H1 (cell line): Measurements from ENCODE around the gene MYO5B. TPM values are rescaled to one million over a fixed set of nuclear protein-coding genes. Genes with fewer than 3 reads are reported as not detected.

Experiments
- CTCF ChIA-PET: fragments of 300-600 bp; sonication (Branson Sonifier 250); formaldehyde crosslinking; loops from one replicate; lab custom pipeline; 2021; ENCODE audit not compliant: partially characterized antibody; lab: Charles Lee
- POLR2A ChIA-PET: fragments of 300-600 bp; sonication (Branson Sonifier 250); formaldehyde crosslinking; loops from one replicate; lab custom pipeline; 2021; ENCODE audit warnings: inconsistent platforms; ENCODE audit not compliant: partially characterized antibody; lab: Charles Lee
- DNase-seq, 2 experiments: peaks; one replicate each; pipeline versions ENCODE4 v3.0.0 to v3.0.0-alpha.2; 2010 to 2022; ENCODE audit warnings: low spot score in 2 of 2, low read depth in 1 of 2, mixed read lengths in 1 of 2
- FAIRE-seq: peaks from 2 replicates; lab custom pipeline; 2011; peaks lifted over from hg19 to GRCh38; lab: Jason Lieb, UNC
- H2AFZ ChIP-seq: 2 replicates; pipeline ENCODE4 v1.8.1; 2012; ENCODE audit warnings: low read length, inconsistent platforms
- H2AK5ac ChIP-seq: 2 replicates; pipeline ENCODE4 v1.6.1; 2013; ENCODE audit warnings: low read depth, low read length
- H2BK120ac ChIP-seq: replicated peaks from 2 replicates; pipeline ENCODE3; 2013; ENCODE audit warnings: low read depth, low read length, inconsistent platforms
- H2BK12ac ChIP-seq: 2 replicates; pipeline ENCODE4 v1.6.1; 2013; ENCODE audit warnings: low read depth, low read length
- H2BK15ac ChIP-seq: 2 replicates; pipeline ENCODE4 v1.6.1; 2013; ENCODE audit warnings: low read length
- H2BK20ac ChIP-seq: 2 replicates; pipeline ENCODE4 v1.6.1; 2013; ENCODE audit warnings: low read length
- H2BK5ac ChIP-seq: 2 replicates; pipeline ENCODE4 v1.6.1; 2013; ENCODE audit warnings: low read depth, low read length
- H3K14ac ChIP-seq: 2 replicates; pipeline ENCODE4 v1.6.1; 2013; ENCODE audit warnings: inconsistent platforms; ENCODE audit not compliant: insufficient read length
- H3K18ac ChIP-seq: 2 replicates; pipeline ENCODE4 v1.6.1; 2013; ENCODE audit warnings: low read length; ENCODE audit errors: extremely low read depth
- H3K23ac ChIP-seq: 2 replicates; pipeline ENCODE4 v1.6.1; 2013; ENCODE audit warnings: inconsistent platforms; ENCODE audit not compliant: insufficient read length
- H3K23me2 ChIP-seq: 2 replicates; pipeline ENCODE4 v1.6.1; 2013; ENCODE audit warnings: low read depth, low read length
- H3K27ac ChIP-seq: 2 replicates; pipeline ENCODE4 v1.6.1; 2011; ENCODE audit warnings: low read depth, low read length, inconsistent platforms
- H3K27me3 ChIP-seq, 4 experiments: replicated peaks in 1 of 4; 1 replicate in 1 of 4; 2 replicates in 3 of 4; pipeline versions ENCODE4 v1.6.1 to v1.8.1; 2011 to 2013; ENCODE audit warnings: low read length in 3 of 4, mild to moderate bottlenecking in 3 of 4, inconsistent platforms in 2 of 4, mixed read lengths in 2 of 4, moderate library complexity in 1 of 4; ENCODE audit not compliant: control insufficient read depth in 3 of 4, insufficient read depth in 3 of 4; ENCODE audit errors: extremely low read depth in 1 of 4
- H3K36me3 ChIP-seq, 4 experiments: 2 replicates each; pipeline versions ENCODE4 v1.6.1 to v1.8.1; 2011 to 2013; ENCODE audit warnings: mild to moderate bottlenecking in 4 of 4, low read length in 3 of 4, moderate library complexity in 2 of 4, control low read depth in 1 of 4, inconsistent platforms in 1 of 4; ENCODE audit not compliant: insufficient read depth in 4 of 4, control insufficient read depth in 2 of 4
- H3K4ac ChIP-seq: replicated peaks from 2 replicates; pipeline ENCODE3; 2013; ENCODE audit warnings: low read length, low read depth, mixed read lengths, inconsistent platforms; ENCODE audit not compliant: insufficient read length
- H3K4me1 ChIP-seq, 4 experiments: replicated peaks in 1 of 4; 1 replicate in 1 of 4; 2 replicates in 3 of 4; pipeline versions ENCODE4 v1.6.1 to v1.8.1; 2011 to 2013; ENCODE audit warnings: low read length in 3 of 4, inconsistent platforms in 2 of 4, mixed read lengths in 1 of 4; ENCODE audit not compliant: insufficient read depth in 4 of 4, control insufficient read depth in 3 of 4
- H3K4me2 ChIP-seq, 2 experiments: 2 replicates each; pipeline versions ENCODE4 v1.6.1 to v1.8.1; 2011 to 2013; ENCODE audit warnings: low read depth in 2 of 2, low read length in 2 of 2, control low read depth in 1 of 2, inconsistent platforms in 1 of 2, mild to moderate bottlenecking in 1 of 2; ENCODE audit not compliant: insufficient read depth in 1 of 2
- H3K4me3 ChIP-seq, 4 experiments: fragments of 200-600, 300-600 bp in 1 of 4; sonication (generic), shearing (Covaris generic), sonication (Bioruptor Twin) in 1 of 4; 2 replicates each; pipeline versions ENCODE4 v1.5.1 to v1.8.1; 2011 to 2016; ENCODE audit warnings: low read length in 4 of 4, low read depth in 3 of 4, control low read depth in 2 of 4, inconsistent platforms in 2 of 4, mild to moderate bottlenecking in 2 of 4, mixed read lengths in 1 of 4, moderate library complexity in 1 of 4; ENCODE audit not compliant: insufficient read depth in 2 of 4; ENCODE audit errors: extremely low read depth in 1 of 4
- H3K56ac ChIP-seq: replicated peaks from 2 replicates; pipeline ENCODE3; 2013; ENCODE audit warnings: low read depth, mild to moderate bottlenecking, mixed read lengths, low read length, inconsistent platforms; ENCODE audit not compliant: insufficient read length
- H3K79me1 ChIP-seq: 2 replicates; pipeline ENCODE4 v1.6.1; 2013; ENCODE audit warnings: low read depth, low read length, control low read depth
- H3K79me2 ChIP-seq, 2 experiments: 2 replicates each; pipeline versions ENCODE4 v1.6.1 to v1.8.1; 2012 to 2013; ENCODE audit warnings: low read length in 2 of 2, mild to moderate bottlenecking in 2 of 2, inconsistent platforms in 1 of 2; ENCODE audit not compliant: insufficient read depth in 2 of 2, control insufficient read depth in 1 of 2
- H3K9ac ChIP-seq, 4 experiments: replicated peaks in 1 of 4; 1 replicate in 1 of 4; 2 replicates in 3 of 4; pipeline versions ENCODE4 v1.6.1 to v1.8.1; 2011 to 2013; ENCODE audit warnings: low read depth in 3 of 4, low read length in 3 of 4, control low read depth in 2 of 4, mild to moderate bottlenecking in 2 of 4, moderate library complexity in 2 of 4, inconsistent platforms in 1 of 4; ENCODE audit errors: extremely low read depth in 1 of 4
- H3K9me3 ChIP-seq, 2 experiments: 2 replicates each; pipeline versions ENCODE4 v1.6.1 to v1.8.1; 2012 to 2013; ENCODE audit warnings: mild to moderate bottlenecking in 2 of 2, moderate library complexity in 2 of 2, control low read depth in 1 of 2, inconsistent platforms in 1 of 2, low read depth in 1 of 2, low read length in 1 of 2, mixed read lengths in 1 of 2; ENCODE audit not compliant: insufficient read depth in 2 of 2
- H4K20me1 ChIP-seq, 2 experiments: replicated peaks in 1 of 2; 2 replicates each; pipeline versions ENCODE3 to v1.8.1; 2011 to 2013; ENCODE audit warnings: inconsistent platforms in 2 of 2, low read length in 2 of 2, mild to moderate bottlenecking in 1 of 2; ENCODE audit not compliant: insufficient read depth in 2 of 2, control insufficient read depth in 1 of 2
- H4K5ac ChIP-seq: 2 replicates; pipeline ENCODE4 v1.6.1; 2013; ENCODE audit warnings: low read length, low read depth, mixed read lengths, inconsistent platforms; ENCODE audit not compliant: insufficient read length
- H4K8ac ChIP-seq: 2 replicates; pipeline ENCODE4 v1.8.0; 2013; ENCODE audit warnings: mild to moderate bottlenecking, moderate library complexity, low read length, inconsistent platforms; ENCODE audit not compliant: insufficient read depth; ENCODE audit errors: extremely low read depth
- H4K91ac ChIP-seq: replicated peaks from 2 replicates; pipeline ENCODE3; 2013; ENCODE audit warnings: low read length, mixed read lengths, inconsistent platforms; ENCODE audit not compliant: insufficient read length
- BCL11A ChIP-seq, 2 experiments: IDR thresholded peaks; one replicate each; pipeline ENCODE4 v1.6.1; 2011; ENCODE audit warnings: low read depth in 2 of 2, low read length in 2 of 2, mild to moderate bottlenecking in 2 of 2
- BRCA1 ChIP-seq: IDR thresholded peaks from 2 replicates; pipeline ENCODE4 v1.6.1; 2012; ENCODE audit warnings: low read depth, low read length, improper control_type of control experiment
- E2F6 ChIP-seq: IDR thresholded peaks from 2 replicates; pipeline ENCODE4 v1.6.1; 2012; ENCODE audit warnings: inconsistent platforms
- EGR1 ChIP-seq: IDR thresholded peaks from 2 replicates; pipeline ENCODE4 v1.6.1; 2011; ENCODE audit warnings: low read depth, low read length, borderline replicate concordance
- EP300 ChIP-seq, 2 experiments: IDR thresholded peaks; 1 replicate in 1 of 2; 2 replicates in 1 of 2; pipeline ENCODE4 v1.6.1; 2011 to 2012; ENCODE audit warnings: low read depth in 2 of 2, low read length in 2 of 2, mild to moderate bottlenecking in 2 of 2, borderline replicate concordance in 1 of 2, inconsistent platforms in 1 of 2, moderate library complexity in 1 of 2
- GABPA ChIP-seq: IDR thresholded peaks from 2 replicates; pipeline ENCODE4 v1.6.1; 2011; ENCODE audit warnings: mild to moderate bottlenecking, low read length, moderate library complexity, borderline replicate concordance; ENCODE audit not compliant: insufficient read depth
- NANOG ChIP-seq: IDR thresholded peaks from 2 replicates; pipeline ENCODE4 v1.6.1; 2011; ENCODE audit warnings: low read length, low read depth, mild to moderate bottlenecking, inconsistent platforms; ENCODE audit not compliant: insufficient read depth, poor library complexity, severe bottlenecking
- PHF8 ChIP-seq: fragments of 200-600 bp; sonication (generic); conservative IDR thresholded peaks from 2 replicates; pipeline ENCODE4 v1.7.1; 2012; ENCODE audit warnings: low read depth, mild to moderate bottlenecking, inconsistent platforms, low read length, moderate library complexity
- POU5F1 ChIP-seq: IDR thresholded peaks from 2 replicates; pipeline ENCODE4 v1.6.1; 2011; ENCODE audit warnings: low read depth, mild to moderate bottlenecking, low read length, moderate library complexity
- TCF12 ChIP-seq: IDR thresholded peaks from 2 replicates; pipeline ENCODE4 v1.6.1; 2011; ENCODE audit warnings: low read depth, mild to moderate bottlenecking, low read length
- USF2 ChIP-seq: IDR thresholded peaks from 2 replicates; pipeline ENCODE4 v1.6.1; 2011; ENCODE audit warnings: low read length, improper control_type of control experiment
- YY1 ChIP-seq: IDR thresholded peaks from 2 replicates; pipeline ENCODE4 v1.6.1; 2011; ENCODE audit warnings: low read depth, mild to moderate bottlenecking, low read length
- WGBS, 2 experiments: shearing (Covaris generic) in 1 of 2; methylation state at CpG; one replicate each; pipeline versions ENCODE4 v1.1.6 to v1.1.7; 2013 to 2015; ENCODE audit warnings: low lambda C conversion rate in 2 of 2, mixed read lengths in 2 of 2, inconsistent platforms in 1 of 2, low coverage in 1 of 2, missing lambda C conversion rate in 1 of 2; ENCODE audit not compliant: insufficient replicate concordance in 2 of 2, insufficient coverage in 1 of 2, insufficient read length in 1 of 2; ENCODE audit errors: extremely low coverage in 1 of 2, missing lambda C conversion rate in 1 of 2; 5-methylcytosine and 5-hydroxymethylcytosine counted together
- polyA plus RNA-seq, 7 experiments: library from polyadenylated mRNA; depleted of rRNA in 3 of 7; stranded (reverse) in 5 of 7; unstranded in 2 of 7; fragments of >200 nt in 5 of 7; fragments of 200-250 nt in 2 of 7; gene quantifications; 1 replicate in 5 of 7; 2 replicates in 1 of 7; 4 replicates in 1 of 7; pipeline versions ENCODE4 v1.2.1 to v1.2.3, GENCODE V29; 2011 to 2013; ENCODE audit warnings: missing spikeins in 2 of 7, mixed read lengths in 2 of 7
- total RNA-seq: library from RNA; stranded (reverse); fragmentation: NEBNext Ultra II Directional; extraction: Animal tissue kit (Norgen Biotek cat#: 25700); gene quantifications from 2 replicates; pipeline ENCODE4 v1.2.1, GENCODE V29; 2021

MYO5B gene
- total and polyA plus RNA-seq, 2 of the 8 experiments (the other 6 are each of a cell fraction or from before 2014, with no cell fraction given) = 6.4 to 7.7 TPM

- Histone ChIP-seq H3K4me2 (no peak overlapping the region), H3K9ac (no peak overlapping the region), H3K4me1 (no peaks in the 10 kb centered on the region), H3K27me3 (no peaks in the 10 kb centered on the region), H2BK120ac (no peak overlapping the region), H2BK20ac (no peak overlapping the region), H3K23ac (no peak overlapping the region), H3K36me3 (peaks cover 0 to 64% (median 46%) of the 10 kb centered on the region in 4 experiments; a peak in 7 of 8 replicates), H3K79me1 (no peaks in the 10 kb centered on the region), H2AK5ac (no peak overlapping the region), H3K9me3 (peaks cover 0 to 10% of the 10 kb centered on the region in 2 experiments; a peak in 1 of 4 replicates), H3K14ac (no peak overlapping the region), H3K18ac (no peak overlapping the region), H3K56ac (no peak overlapping the region), H3K23me2 (no peaks in the 10 kb centered on the region), H2BK12ac (no peak overlapping the region), H4K5ac (no peak overlapping the region), H3K4me3 (no peak overlapping the region), H2BK15ac (no peak overlapping the region), H2BK5ac (no peak overlapping the region), H3K79me2 (peaks cover 0 to 10% of the 10 kb centered on the region in 2 experiments; a peak in 2 of 4 replicates), H4K20me1 (peaks cover 0 to 3% of the 10 kb centered on the region in 2 experiments), H2AFZ (no peak overlapping the region), H4K91ac (no peak overlapping the region), H3K27ac (no peak overlapping the region), H3K4ac (no peak overlapping the region), H4K8ac (no peak overlapping the region)
- no peak for FAIRE-seq
- ChIA-PET POLR2A (interaction anchor here (1.7 kb wide), 1 partner anchor 15 kb away, joined by 10 read pairs; the partner anchor contains the start of gene ACAA2), CTCF (interaction anchor here (1.6 to 2.5 kb wide), 2 partner anchors 60 to 61 kb away, joined by 7 to 11 read pairs; no protein-coding TSS in a partner anchor)
- WGBS, 2 experiments = 84% methylated on average over 4 of the region's 4 CpGs; no CpG with 5 or more reads in 1 of the 2 experiments
- DNase-seq = no peak
- no peak for TF ChIP-seq POU5F1
- no peak for TF ChIP-seq EGR1
- no peak for TF ChIP-seq NANOG
- TF ChIP-seq BCL11A (IDR thresholded peaks at IDR 0.05; ENCODE audit: low read depth in 2 of 2, low read length in 2 of 2) = no peak
- TF ChIP-seq YY1 = no peak
- TF ChIP-seq USF2 = no peak
- TF ChIP-seq BRCA1 = no peak
- no peak for TF ChIP-seq E2F6
- no peak for TF ChIP-seq GABPA
- no peak for TF ChIP-seq TCF12
- no peak for TF ChIP-seq PHF8
- TF ChIP-seq EP300 (IDR thresholded peaks at IDR 0.05; ENCODE audit: borderline replicate concordance in 1 of 2, low read depth in 2 of 2, low read length in 2 of 2) = no peak
Observed at GRCh38 chr18:49798001-49798400, 396.9 kb downstream of the MYO5B start.
